IPS DF 19.7 (cell line): ENCODE measurements around the gene AMBRA1.

Source experiments
- DNase-seq: peaks from one replicate; pipeline ENCODE4 v3.0.0-alpha.2; 2013; ENCODE audit warnings: low read depth, low spot score

Gene AMBRA1

DNA sequence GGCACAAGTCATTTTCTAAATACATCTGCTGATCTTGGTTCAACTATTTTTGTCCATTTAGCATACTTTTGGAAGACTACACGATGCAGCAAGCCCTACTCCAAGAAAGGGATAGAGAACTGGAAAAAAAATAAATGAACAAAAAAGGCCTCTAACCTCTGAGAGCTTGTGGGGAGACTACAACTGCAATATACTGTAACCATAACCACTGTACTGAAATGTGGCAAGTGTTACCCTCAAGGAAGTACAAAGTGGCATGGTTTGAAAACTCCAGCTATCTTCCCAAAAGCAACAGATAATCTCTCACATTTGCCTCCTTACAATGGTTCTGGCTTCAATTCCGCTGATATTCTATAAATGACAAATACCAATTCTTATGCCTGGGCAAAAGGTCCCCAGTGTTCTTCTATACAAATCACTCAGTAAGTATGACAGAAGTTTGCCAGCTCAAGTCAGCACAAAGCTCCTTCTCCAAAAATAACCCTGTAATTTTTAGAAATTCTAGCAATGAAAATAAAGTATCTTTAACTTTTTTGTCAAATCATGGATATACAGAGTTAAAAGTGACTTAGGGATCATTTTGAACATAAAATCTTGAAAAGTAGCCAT lies 22.9 kb downstream of the AMBRA1 start:
- no peak for DNase-seq

DNA sequence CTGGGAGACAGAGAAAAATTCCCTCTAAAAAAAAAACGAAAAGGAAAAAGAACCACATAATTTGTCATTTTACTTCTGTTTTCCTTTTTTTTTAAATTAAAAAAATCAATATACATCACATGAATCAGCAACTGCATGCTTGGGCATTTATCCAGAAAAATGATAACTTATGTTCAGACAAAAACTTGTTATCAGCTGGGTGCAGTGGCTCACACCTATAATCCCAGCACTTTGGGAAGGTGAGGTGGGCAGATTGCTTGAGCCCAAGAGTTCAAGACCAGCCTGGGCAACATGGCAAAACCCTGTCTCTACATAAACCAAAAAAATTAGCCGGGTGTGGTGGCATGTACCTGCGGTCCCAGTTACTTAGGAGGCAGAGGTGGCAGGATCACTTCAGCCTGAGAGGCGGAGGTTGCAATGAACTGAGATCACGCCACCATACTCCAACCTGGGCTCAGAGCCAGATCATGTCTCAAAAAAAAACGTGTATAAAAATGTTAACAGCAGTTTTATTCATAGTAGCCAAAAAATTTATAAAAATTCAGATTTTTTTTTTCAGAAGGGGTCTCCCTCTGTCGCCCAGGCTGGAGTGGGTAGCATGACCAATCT lies 28.5 kb downstream of the AMBRA1 start:
- DNase-seq, result no peak

DNA sequence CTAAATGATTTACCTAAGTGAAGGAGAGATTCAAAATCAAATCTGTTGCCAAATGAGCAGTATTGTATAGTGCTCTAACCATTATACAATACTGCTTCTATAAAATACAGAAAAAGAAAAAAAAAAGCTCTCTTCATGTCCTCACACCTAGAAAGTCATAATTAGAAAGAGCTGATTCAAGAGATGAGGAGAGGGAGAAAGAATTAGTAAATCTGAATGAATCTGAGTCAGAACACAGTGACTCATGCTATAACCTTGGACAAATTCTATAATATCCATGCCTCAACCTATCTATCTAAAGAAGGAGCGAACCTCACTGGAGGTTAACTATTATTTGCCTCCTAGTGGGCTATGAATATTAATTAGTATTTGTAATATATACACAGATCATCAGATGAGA lies 29.4 kb downstream of the AMBRA1 start:
- DNase-seq, result no peak

GRCh38 chr11:46562527-46562926 lies 31.3 kb downstream of the AMBRA1 start:
- no peak for DNase-seq

DNA sequence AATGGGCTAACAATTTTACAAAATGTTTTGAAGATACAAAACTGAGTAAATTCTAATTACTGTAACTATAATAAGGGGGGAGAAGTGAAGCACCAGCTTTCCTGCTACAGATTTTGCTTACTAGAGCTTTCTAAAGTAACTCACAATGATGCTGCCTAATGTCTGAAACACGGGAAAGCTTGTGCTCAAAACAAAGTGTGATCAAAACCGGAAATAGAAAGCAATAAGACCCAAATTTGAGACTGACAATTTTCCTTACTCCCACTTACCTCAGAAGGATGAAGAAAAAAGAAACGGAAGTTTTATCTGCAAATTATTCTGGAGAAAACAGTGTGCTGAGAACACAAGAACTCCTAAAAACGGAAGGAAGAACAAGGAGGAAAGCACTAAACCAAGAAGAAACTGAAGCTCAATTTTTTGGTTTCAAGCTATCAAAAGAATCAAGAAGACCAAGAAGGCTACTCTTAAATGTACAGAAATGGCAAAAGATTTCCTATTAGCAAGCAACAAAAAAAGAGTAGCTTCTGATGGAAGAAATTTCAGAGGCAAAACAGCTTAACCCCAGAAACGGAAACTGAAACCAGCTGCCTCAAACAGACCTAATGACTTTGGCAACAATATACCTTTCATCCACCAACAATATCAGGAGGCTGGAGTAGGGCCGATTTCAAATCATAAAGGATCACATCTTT lies 33.4 kb downstream of the AMBRA1 start:
- no peak for DNase-seq

- no peak for DNase-seq
These were observed 34.0 kb downstream of the AMBRA1 start for GRCh38 chr11:46559815-46560214.

- no peak for DNase-seq
These were observed 36.1 kb downstream of the AMBRA1 start for GRCh38 chr11:46557684-46558151.

GRCh38 chr11:46555267-46556054 lies 38.4 kb downstream of the AMBRA1 start:
- DNase-seq, result no peak

GRCh38 chr11:46554213-46555147 lies 39.3 kb downstream of the AMBRA1 start:
- no peak for DNase-seq

- no peak for DNase-seq
These were observed 40.0 kb downstream of the AMBRA1 start for GRCh38 chr11:46553814-46554212.

DNA sequence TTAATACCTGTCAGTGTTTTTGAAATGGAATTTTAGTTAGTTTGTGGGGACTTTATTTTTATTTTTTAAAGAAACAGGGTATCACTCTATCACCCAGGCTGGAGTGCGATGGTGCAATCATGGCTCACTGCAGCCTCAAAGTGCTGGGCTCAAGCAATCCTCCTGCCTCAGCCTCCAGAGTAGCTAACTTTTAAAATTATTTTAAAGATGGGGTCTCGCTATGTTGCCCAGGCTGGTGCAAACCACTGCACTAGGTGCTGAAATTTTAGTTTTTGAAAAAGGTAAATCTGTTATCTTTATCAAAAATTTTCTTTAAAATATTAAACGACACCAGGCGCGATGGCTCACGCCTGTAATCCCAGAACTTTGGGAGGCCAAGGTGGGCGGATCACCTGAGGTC lies 42.6 kb downstream of the AMBRA1 start:
- no peak for DNase-seq

- DNase-seq, result no peak
These were observed 46.2 kb downstream of the AMBRA1 start for GRCh38 chr11:46547579-46547978.

- DNase-seq, result no peak
These were observed 50.3 kb downstream of the AMBRA1 start for GRCh38 chr11:46543564-46543963.

DNA sequence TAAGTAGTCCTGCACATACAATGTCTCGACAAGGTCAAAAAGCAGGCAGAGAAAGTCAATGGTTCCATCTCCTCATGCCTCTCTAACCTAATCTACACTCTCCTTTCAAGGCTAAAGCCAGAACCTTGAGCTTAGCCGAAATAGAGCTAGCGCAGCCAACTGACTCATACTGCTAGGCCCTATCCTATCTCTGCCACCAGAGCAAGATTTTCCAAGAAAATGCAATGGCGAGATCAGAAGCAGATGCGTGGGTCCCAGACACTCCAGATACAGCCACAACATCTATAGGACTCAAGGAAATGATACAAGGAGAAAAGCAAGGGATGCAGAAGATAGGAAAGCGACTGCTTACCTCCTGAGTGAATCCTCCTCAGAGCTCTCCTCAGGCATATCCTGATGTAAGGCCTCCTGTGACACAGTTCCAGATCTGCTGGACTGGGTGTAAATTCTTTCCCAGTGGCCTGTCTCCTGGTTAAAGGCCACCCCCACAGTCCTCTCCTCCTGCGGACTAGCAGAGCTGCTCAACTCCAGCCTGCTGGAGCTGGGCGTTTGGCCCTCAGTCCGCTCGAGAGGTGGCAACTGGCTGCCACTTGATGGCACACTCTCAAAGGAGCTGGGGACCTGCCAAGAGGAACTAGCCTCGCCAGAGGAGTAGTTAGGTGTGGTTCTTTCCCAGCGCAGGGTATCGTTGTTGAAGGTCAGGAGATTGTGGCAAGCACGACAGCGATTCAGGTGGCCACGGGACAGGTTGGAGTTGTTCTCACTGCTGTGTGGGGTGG lies 52.0 kb downstream of the AMBRA1 start:
- DNase-seq, result no peak

GRCh38 chr11:46540807-46541206 lies 53.0 kb downstream of the AMBRA1 start:
- no peak for DNase-seq

DNA sequence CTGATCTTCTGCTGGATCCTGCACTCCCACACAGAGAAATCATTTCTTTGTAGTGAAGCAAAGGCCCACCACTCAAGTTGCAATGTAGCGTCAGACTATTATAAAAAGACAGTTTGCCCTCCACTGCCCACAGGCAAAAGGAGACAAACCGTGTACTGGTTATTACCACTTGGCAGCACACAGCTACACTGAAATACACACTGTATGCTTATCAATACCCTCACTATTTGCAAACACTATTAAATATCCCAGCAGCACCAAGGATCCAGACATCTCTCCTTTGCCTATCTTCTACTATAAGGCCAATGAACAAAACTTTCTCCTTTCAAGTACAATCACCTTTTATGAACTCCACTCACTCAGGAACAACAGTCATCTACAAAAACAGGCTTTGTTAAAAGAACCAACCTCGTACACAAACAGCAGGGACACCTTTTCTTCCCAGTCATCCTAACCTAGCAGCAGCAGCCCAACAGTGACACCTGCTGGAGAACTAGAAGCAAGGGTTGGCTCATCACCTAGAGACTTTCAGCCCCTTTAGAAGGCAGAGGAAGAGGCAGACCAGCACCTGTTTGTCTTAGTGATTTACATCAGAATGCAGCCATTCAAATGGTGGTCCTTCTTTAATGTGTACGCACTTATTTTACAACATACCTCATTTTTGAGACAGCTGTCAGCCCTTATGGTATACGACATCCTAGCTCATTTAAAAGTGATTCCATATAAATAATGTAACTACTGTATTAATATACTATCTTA lies 56.1 kb downstream of the AMBRA1 start:
- peak; percentile 94 for DNase-seq

DNA sequence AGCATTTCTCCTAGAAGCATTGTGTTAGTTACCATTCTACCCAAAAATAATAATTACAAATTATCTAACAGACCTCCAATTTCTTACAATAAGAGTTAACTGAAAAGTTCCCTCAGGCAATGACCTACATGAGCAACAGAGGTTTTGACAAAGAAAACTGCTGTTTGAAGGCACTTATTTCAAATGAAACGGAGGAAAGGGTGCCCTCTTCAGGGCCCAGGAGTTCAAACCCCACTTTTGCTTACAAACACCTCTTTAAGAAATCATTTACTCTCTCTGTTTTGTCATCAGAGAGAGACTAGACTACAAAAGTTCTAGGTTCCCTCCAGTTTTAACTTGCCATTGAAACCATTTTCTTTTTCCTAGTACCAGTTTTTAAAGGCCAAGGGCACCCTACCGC lies 56.7 kb downstream of the AMBRA1 start:
- no peak for DNase-seq

GRCh38 chr11:46535688-46536087 lies 58.1 kb downstream of the AMBRA1 start:
- DNase-seq, result no peak

DNA sequence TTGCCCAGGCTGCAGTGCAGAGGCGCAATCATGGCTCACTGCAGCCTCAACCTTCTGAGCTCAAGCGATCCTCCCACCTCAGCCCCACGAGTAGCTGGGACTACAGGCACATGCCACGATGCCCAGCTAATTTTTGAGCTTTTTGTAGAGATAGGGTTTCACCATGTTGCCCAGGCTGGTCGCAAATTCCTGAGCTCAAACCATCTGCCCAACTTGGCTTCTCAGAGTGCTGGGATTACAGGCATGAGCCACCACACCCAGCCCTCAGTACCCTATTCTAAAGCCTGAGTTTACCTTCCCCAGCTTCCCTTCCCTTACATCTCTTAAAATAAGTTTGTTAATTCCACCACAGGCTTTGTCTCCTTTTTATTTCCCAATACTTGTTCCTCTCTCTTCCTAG lies 59.1 kb downstream of the AMBRA1 start:
- no peak for DNase-seq
